CD4-positive, alpha-beta T cell (primary cell): ENCODE results near the gene SETD1B. TPM values are rescaled to one million over a fixed set of nuclear protein-coding genes. Genes with fewer than 3 reads are reported as not detected.
A peak's percentile ranks its signal among the peaks of the same experiment; 100 is the strongest.

Experiments used
- ATAC-seq: fragments of 200-7000 bp; cut with Tn5 transposase; one replicate; pipeline ENCODE4 v1.10.0; 2022; ENCODE audit warnings: mild to moderate bottlenecking; ENCODE audit not compliant: poor library complexity
- CTCF ChIA-PET: fragments of 350-600 bp; sonication (Branson Sonifier 250); formaldehyde crosslinking; loops from one replicate; lab custom pipeline; 2021; ENCODE audit warnings: antibody characterized with exemption, inconsistent platforms; lab: Charles Lee
- POLR2A ChIA-PET: fragments of 350-600 bp; sonication (Branson Sonifier 250); formaldehyde crosslinking; loops from one replicate; lab custom pipeline; 2021; ENCODE audit warnings: antibody characterized with exemption, inconsistent platforms; lab: Charles Lee
- DNase-seq, 14 experiments: peaks; one replicate each; pipeline ENCODE4 v3.0.0-alpha.2; 2013 to 2020; ENCODE audit warnings: mixed read lengths in 2 of 14
- H3K27ac ChIP-seq, 2 donors: one replicate each; pipeline versions ENCODE4 v1.5.1 to v1.7.0; 2013; ENCODE audit warnings: low read length in 2 of 2, low read depth in 1 of 2, mild to moderate bottlenecking in 1 of 2
- H3K27me3 ChIP-seq, 2 experiments: 1 replicate in 1 of 2; 2 replicates in 1 of 2; pipeline versions ENCODE4 v1.6.1 to v1.7.0; 2013; ENCODE audit warnings: low read length in 2 of 2, control low read depth in 1 of 2, mild to moderate bottlenecking in 1 of 2, moderate library complexity in 1 of 2; ENCODE audit not compliant: insufficient read depth in 2 of 2, control insufficient read depth in 1 of 2
- H3K36me3 ChIP-seq: one replicate; pipeline ENCODE4 v1.6.1; 2013; ENCODE audit warnings: low read length, control low read depth; ENCODE audit not compliant: insufficient read depth
- H3K4me1 ChIP-seq: one replicate; pipeline ENCODE4 v1.6.1; 2013; ENCODE audit warnings: low read length, control low read depth; ENCODE audit not compliant: insufficient read depth
- H3K4me3 ChIP-seq: one replicate; pipeline ENCODE4 v1.5.1; 2013; ENCODE audit warnings: mild to moderate bottlenecking, low read length, moderate library complexity
- H3K9me3 ChIP-seq, 2 experiments: 1 replicate in 1 of 2; 2 replicates in 1 of 2; pipeline versions ENCODE4 v1.6.1 to v1.7.0; 2013; ENCODE audit warnings: low read length in 2 of 2, mild to moderate bottlenecking in 2 of 2, control low read depth in 1 of 2, moderate library complexity in 1 of 2; ENCODE audit not compliant: control insufficient read depth in 1 of 2, insufficient read depth in 1 of 2
- H3K27ac Mint-ChIP-seq: one replicate; pipeline ENCODE4 v1.8.0; 2020; ENCODE audit warnings: mixed read lengths
- H3K27me3 Mint-ChIP-seq: one replicate; pipeline ENCODE4 v1.8.0; 2021; ENCODE audit warnings: mixed read lengths
- H3K36me3 Mint-ChIP-seq: one replicate; pipeline ENCODE4 v1.8.0; 2021; ENCODE audit warnings: low read depth, mixed read lengths
- H3K4me1 Mint-ChIP-seq: one replicate; pipeline ENCODE4 v1.8.0; 2021; ENCODE audit warnings: low read depth, mixed read lengths
- H3K4me3 Mint-ChIP-seq: one replicate; pipeline ENCODE4 v1.8.0; 2020; ENCODE audit warnings: mild to moderate bottlenecking, mixed read lengths
- H3K9me3 Mint-ChIP-seq: one replicate; pipeline ENCODE4 v1.8.0; 2020; ENCODE audit warnings: mixed read lengths
- intact Hi-C, 2 experiments: fragments of 100-400 bp; cut with DNase I in 1 of 2; cut with micrococcal nuclease in 1 of 2; formaldehyde crosslinking; loops; one replicate each; pipeline versions ENCODE4 v1.15.1 to v1.9.0; 2023 to 2025; cut with DNase I, micrococcal nuclease
- total RNA-seq, 174 experiments: library from RNA in 2 of 174; stranded (reverse) in 2 of 174; gene quantifications; one replicate each; pipeline ENCODE4 v1.2.3 and lab custom pipeline; 2021 to 2026
- TF ChIP-seq, protein P1 (sequence below): fragments of 200-600 bp; IDR thresholded peaks from one replicate; pipeline ENCODE4 v1.8.0; 2022; ENCODE audit warnings: antibody characterized with exemption, mild to moderate bottlenecking

Gene SETD1B
- total RNA-seq, 2 experiments from 2014 or later: 146 to 151 TPM

GRCh38 chr12:121769831-121770301, 33.9 kb upstream of the SETD1B start:
- Mint-ChIP-seq H3K27me3 (no peaks in the 10 kb centered on the region), H3K27ac (peak overlapping the region; percentile 17), H3K4me3 (no peak overlapping the region), H3K36me3 (no peaks in the 10 kb centered on the region), H3K4me1 (peaks cover 9% of the 10 kb centered on the region), H3K9me3 (no peaks in the 10 kb centered on the region)
- no peaks in the 10 kb centered on the region for H3K9me3 ChIP-seq
- TF ChIP-seq, protein P1, sequence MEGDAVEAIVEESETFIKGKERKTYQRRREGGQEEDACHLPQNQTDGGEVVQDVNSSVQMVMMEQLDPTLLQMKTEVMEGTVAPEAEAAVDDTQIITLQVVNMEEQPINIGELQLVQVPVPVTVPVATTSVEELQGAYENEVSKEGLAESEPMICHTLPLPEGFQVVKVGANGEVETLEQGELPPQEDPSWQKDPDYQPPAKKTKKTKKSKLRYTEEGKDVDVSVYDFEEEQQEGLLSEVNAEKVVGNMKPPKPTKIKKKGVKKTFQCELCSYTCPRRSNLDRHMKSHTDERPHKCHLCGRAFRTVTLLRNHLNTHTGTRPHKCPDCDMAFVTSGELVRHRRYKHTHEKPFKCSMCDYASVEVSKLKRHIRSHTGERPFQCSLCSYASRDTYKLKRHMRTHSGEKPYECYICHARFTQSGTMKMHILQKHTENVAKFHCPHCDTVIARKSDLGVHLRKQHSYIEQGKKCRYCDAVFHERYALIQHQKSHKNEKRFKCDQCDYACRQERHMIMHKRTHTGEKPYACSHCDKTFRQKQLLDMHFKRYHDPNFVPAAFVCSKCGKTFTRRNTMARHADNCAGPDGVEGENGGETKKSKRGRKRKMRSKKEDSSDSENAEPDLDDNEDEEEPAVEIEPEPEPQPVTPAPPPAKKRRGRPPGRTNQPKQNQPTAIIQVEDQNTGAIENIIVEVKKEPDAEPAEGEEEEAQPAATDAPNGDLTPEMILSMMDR: no peak
- H3K4me3 ChIP-seq: no peak overlapping the region
- peaks cover 9% of the 10 kb centered on the region for H3K4me1 ChIP-seq
- ChIA-PET CTCF (interaction anchor here (1.9 kb wide), 1 partner anchor 25 kb away, joined by 9 read pairs; the partner anchor contains the start of gene RHOF), POLR2A (no interaction called here)
- no peak for ATAC-seq
- no peaks in the 10 kb centered on the region for H3K36me3 ChIP-seq
- no peak overlapping the region for H3K27ac ChIP-seq
- no peaks in the 10 kb centered on the region for H3K27me3 ChIP-seq
- DNase-seq: no peak
- intact Hi-C loops: loop anchor here in 1 of 2 experiments (5.0 kb wide), 2 partner anchors 218 to 268 kb away; no protein-coding TSS in a partner anchor

- DNase-seq (no peak), ATAC-seq (no peak)
- H3K4me3 ChIP-seq: no peak overlapping the region
- Mint-ChIP-seq H3K4me3 (no peak overlapping the region), H3K27ac (no peak overlapping the region), H3K27me3 (no peaks in the 10 kb centered on the region), H3K9me3 (no peaks in the 10 kb centered on the region), H3K36me3 (no peaks in the 10 kb centered on the region), H3K4me1 (peaks cover 9% of the 10 kb centered on the region)
- H3K27ac ChIP-seq: no peak overlapping the region
- intact Hi-C loops: loop anchor here in 1 of 2 experiments (5.0 kb wide), 2 partner anchors 218 to 268 kb away; no protein-coding TSS in a partner anchor
- no peaks in the 10 kb centered on the region for H3K9me3 ChIP-seq
- TF ChIP-seq, protein P1: no peak
- H3K36me3 ChIP-seq: no peaks in the 10 kb centered on the region
- ChIA-PET CTCF (no interaction called here), POLR2A (no interaction called here)
- peaks cover 11% of the 10 kb centered on the region for H3K4me1 ChIP-seq
- no peaks in the 10 kb centered on the region for H3K27me3 ChIP-seq
Measured at GRCh38 chr12:121770388-121770787, 33.4 kb upstream of the SETD1B start.

- Mint-ChIP-seq H3K4me1 (peaks cover 10% of the 10 kb centered on the region), H3K9me3 (no peaks in the 10 kb centered on the region), H3K27ac (no peak overlapping the region), H3K36me3 (no peaks in the 10 kb centered on the region), H3K4me3 (no peak overlapping the region), H3K27me3 (no peaks in the 10 kb centered on the region)
- Histone ChIP-seq H3K36me3 (no peaks in the 10 kb centered on the region), H3K4me1 (peaks cover 17% of the 10 kb centered on the region), H3K9me3 (no peaks in the 10 kb centered on the region), H3K27ac (no peak overlapping the region), H3K27me3 (no peaks in the 10 kb centered on the region), H3K4me3 (no peak overlapping the region)
- ATAC-seq: no peak
- CTCF ChIA-PET: no interaction called here
- no peak for DNase-seq
- intact Hi-C loops: loop anchor here in 1 of 2 experiments (5.0 kb wide), 2 partner anchors 219 to 269 kb away; no protein-coding TSS in a partner anchor
- TF ChIP-seq, protein P1: no peak
- POLR2A ChIA-PET: no interaction called here
Measured at GRCh38 chr12:121770813-121771625, 32.8 kb upstream of the SETD1B start.
